CD4-positive, alpha-beta memory T cell (primary cell): ENCODE results near the gene ZMYND10. TPM values are rescaled to one million over a fixed set of nuclear protein-coding genes. Genes with fewer than 3 reads are reported as not detected.

Source experiments
- CTCF ChIA-PET: fragments of 350-600 bp; sonication (Branson Sonifier 250); formaldehyde crosslinking; loops from one replicate; lab custom pipeline; 2021; ENCODE audit warnings: inconsistent platforms; ENCODE audit not compliant: partially characterized antibody; lab: Charles Lee
- POLR2A ChIA-PET: fragments of 350-600 bp; sonication (Branson Sonifier 250); formaldehyde crosslinking; loops from one replicate; lab custom pipeline; 2021; ENCODE audit not compliant: partially characterized antibody; lab: Charles Lee
- DNase-seq, 5 donors: peaks; one replicate each; pipeline versions ENCODE4 v3.0.0 to v3.0.0-alpha.2; 2020 to 2022; ENCODE audit warnings: mixed read lengths in 1 of 5
- H3K27ac ChIP-seq: one replicate; pipeline ENCODE4 v1.7.0; 2013; ENCODE audit warnings: low read depth, low read length
- H3K27me3 ChIP-seq: 2 replicates; pipeline ENCODE4 v1.7.0; 2013; ENCODE audit warnings: mild to moderate bottlenecking, low read length, moderate library complexity; ENCODE audit not compliant: insufficient read depth
- H3K36me3 ChIP-seq: 2 replicates; pipeline ENCODE4 v1.7.0; 2013; ENCODE audit warnings: mild to moderate bottlenecking, low read length, moderate library complexity; ENCODE audit not compliant: insufficient read depth
- H3K4me1 ChIP-seq: 2 replicates; pipeline ENCODE4 v1.7.0; 2013; ENCODE audit warnings: mild to moderate bottlenecking, low read length, moderate library complexity; ENCODE audit not compliant: insufficient read depth
- H3K4me3 ChIP-seq, 2 donors: one replicate each; pipeline ENCODE4 v1.7.0; 2013; ENCODE audit warnings: low read length in 2 of 2, mild to moderate bottlenecking in 1 of 2
- H3K9me3 ChIP-seq, 2 donors: one replicate each; pipeline ENCODE4 v1.7.0; 2013; ENCODE audit warnings: low read length in 2 of 2, control low read depth in 1 of 2; ENCODE audit not compliant: control insufficient read depth in 1 of 2
- H3K27ac Mint-ChIP-seq, 7 donors: one replicate each; pipeline ENCODE4 v1.8.0; 2020 to 2021; ENCODE audit warnings: mixed read lengths in 7 of 7, mild to moderate bottlenecking in 6 of 7, inconsistent platforms in 3 of 7, moderate library complexity in 3 of 7
- H3K27me3 Mint-ChIP-seq, 2 donors: one replicate each; pipeline ENCODE4 v1.8.0; 2020 to 2021; ENCODE audit warnings: mixed read lengths in 2 of 2
- H3K36me3 Mint-ChIP-seq, 2 donors: one replicate each; pipeline ENCODE4 v1.8.0; 2020 to 2021; ENCODE audit warnings: mixed read lengths in 2 of 2, inconsistent platforms in 1 of 2, mild to moderate bottlenecking in 1 of 2
- H3K4me1 Mint-ChIP-seq, 4 donors: one replicate each; pipeline ENCODE4 v1.8.0; 2020 to 2021; ENCODE audit warnings: mixed read lengths in 4 of 4, mild to moderate bottlenecking in 1 of 4
- H3K4me3 Mint-ChIP-seq, 8 donors: one replicate each; pipeline ENCODE4 v1.8.0; 2020 to 2021; ENCODE audit warnings: mixed read lengths in 8 of 8, mild to moderate bottlenecking in 7 of 8, moderate library complexity in 6 of 8, inconsistent platforms in 3 of 8
- H3K9me3 Mint-ChIP-seq, 8 donors: one replicate each; pipeline ENCODE4 v1.8.0; 2020 to 2021; ENCODE audit warnings: mixed read lengths in 8 of 8, mild to moderate bottlenecking in 5 of 8, inconsistent platforms in 3 of 8, moderate library complexity in 1 of 8
- intact Hi-C: fragments of 100-400 bp; cut with micrococcal nuclease; formaldehyde crosslinking; loops from one replicate; pipeline ENCODE4 v1.15.1; 2023
- polyA plus RNA-seq, 2 donors: library from polyadenylated mRNA; unstranded; fragments of 300-500 nt; fragmentation: Illumina TruSeq; gene quantifications; one replicate each; pipeline ENCODE4 v1.2.3, GENCODE V29; 2021
- total RNA-seq, 2 experiments: library from RNA; stranded (reverse); gene quantifications; one replicate each; pipeline ENCODE4 v1.2.3, GENCODE V29; 2021

The ZMYND10 gene
- total and polyA plus RNA-seq, 4 experiments from 2014 or later = 3.7 to 4.2 TPM; not detected in 2

GRCh38 chr3:50350213-50350526, 4.6 kb upstream of the ZMYND10 start:
- no peaks in the 10 kb centered on the region for H3K27me3 ChIP-seq
- Mint-ChIP-seq H3K27ac (peak overlapping the region; percentile 96 to 99 (median 99)), H3K4me3 (peak overlapping the region; percentile 91 to 99 (median 96)), H3K36me3 (peaks cover 6 to 57% of the 10 kb centered on the region in 2 donors), H3K27me3 (no peaks in the 10 kb centered on the region), H3K4me1 (peaks cover 28 to 78% (median 52%) of the 10 kb centered on the region in 4 donors), H3K9me3 (no peaks in the 10 kb centered on the region)
- H3K4me3 ChIP-seq = peak overlapping the region; percentile 66 to 98
- no peaks in the 10 kb centered on the region for H3K9me3 ChIP-seq
- intact Hi-C loops = loop anchor here (1.0 to 5.0 kb wide), 5 partner anchors 13 to 262 kb away; partner anchors contain the start of genes CISH, HYAL3, IFRD2 and NAA80
- ChIA-PET POLR2A (interaction anchor here (0.7 to 23.7 kb wide), 20 partner anchors 11 to 1257 kb away, joined by 3 to 595 read pairs (median 4); partner anchors contain the start of genes C3orf18, DCAF1, HEMK1 and HYAL3), CTCF (interaction anchor here (0.8 to 4.5 kb wide), 10 partner anchors 12 to 1039 kb away, joined by 3 to 84 read pairs (median 4); partner anchors contain the start of genes RASSF1 and TUSC2)
- H3K36me3 ChIP-seq = peaks cover 29% of the 10 kb centered on the region
- peaks cover 60% of the 10 kb centered on the region for H3K4me1 ChIP-seq
- no peak for DNase-seq
- peak overlapping the region; percentile 94 for H3K27ac ChIP-seq

- Histone ChIP-seq H3K36me3 (peaks cover 15% of the 10 kb centered on the region), H3K9me3 (no peaks in the 10 kb centered on the region), H3K27ac (peak overlapping the region; percentile 39), H3K4me1 (peaks cover 65% of the 10 kb centered on the region), H3K4me3 (no peak overlapping the region), H3K27me3 (no peaks in the 10 kb centered on the region)
- CTCF ChIA-PET = interaction anchor here (0.6 to 4.5 kb wide), 17 partner anchors 9 to 1897 kb away, joined by 3 to 84 read pairs (median 3); partner anchors contain the start of genes CISH, HEMK1, HYAL3 and NAA80
- H3K27me3 Mint-ChIP-seq = no peaks in the 10 kb centered on the region
- peak overlapping the region in 4 of 8 donors; percentile 32 to 77 (median 40) for H3K4me3 Mint-ChIP-seq
- peak overlapping the region; percentile 64 to 96 (median 82) for H3K27ac Mint-ChIP-seq
- peaks cover 0 to 36% of the 10 kb centered on the region in 2 donors for H3K36me3 Mint-ChIP-seq
- H3K4me1 Mint-ChIP-seq = peaks cover 23 to 87% (median 54%) of the 10 kb centered on the region in 4 donors
- POLR2A ChIA-PET = interaction anchor here (0.6 to 23.7 kb wide), 10 partner anchors 12 to 271 kb away, joined by 3 to 595 read pairs (median 4); partner anchors contain the start of genes C3orf18, HEMK1, RASSF1 and TMEM115
- no peaks in the 10 kb centered on the region for H3K9me3 Mint-ChIP-seq
- DNase-seq = peak; percentile 78 to 81 (median 79)
- intact Hi-C loops = loop anchor here (1.0 kb wide), 2 partner anchors 89 to 195 kb away; no protein-coding TSS in a partner anchor
Observed at GRCh38 chr3:50347187-50347813, 1.8 kb upstream of the ZMYND10 start.

GRCh38 chr3:50345008-50345407, 524 bp downstream of the ZMYND10 start:
- Histone ChIP-seq H3K36me3 (peaks cover 15% of the 10 kb centered on the region), H3K4me3 (peak overlapping the region in 1 of 2 donors; percentile 27), H3K27me3 (no peaks in the 10 kb centered on the region), H3K9me3 (no peaks in the 10 kb centered on the region), H3K27ac (no peak overlapping the region), H3K4me1 (peaks cover 65% of the 10 kb centered on the region)
- H3K36me3 Mint-ChIP-seq = peaks cover 0 to 20% of the 10 kb centered on the region in 2 donors
- no peaks in the 10 kb centered on the region for H3K27me3 Mint-ChIP-seq
- CTCF ChIA-PET = interaction anchor here (1.0 to 4.1 kb wide), 5 partner anchors 8 to 201 kb away, joined by 3 to 46 read pairs (median 5); no protein-coding TSS in a partner anchor
- DNase-seq = no peak
- POLR2A ChIA-PET = interaction anchor here (1.3 to 23.7 kb wide), 3 partner anchors 7 to 46 kb away, joined by 4 to 595 read pairs (median 595); partner anchors contain the start of genes CYB561D2, HYAL3, NAA80 and NPRL2
- peaks cover 21 to 77% (median 46%) of the 10 kb centered on the region in 4 donors for H3K4me1 Mint-ChIP-seq
- intact Hi-C loops = no loop called here
- peak overlapping the region in 1 of 7 donors; percentile 63 for H3K27ac Mint-ChIP-seq
- H3K4me3 Mint-ChIP-seq = peak overlapping the region in 1 of 8 donors; percentile 70
- no peaks in the 10 kb centered on the region for H3K9me3 Mint-ChIP-seq

- peak overlapping the region in 1 of 8 donors; percentile 15 for H3K4me3 Mint-ChIP-seq
- no peak overlapping the region for H3K27ac ChIP-seq
- no peaks in the 10 kb centered on the region for H3K27me3 Mint-ChIP-seq
- no peak for DNase-seq
- H3K36me3 ChIP-seq = peaks cover 6% of the 10 kb centered on the region
- no peaks in the 10 kb centered on the region for H3K9me3 ChIP-seq
- no peak overlapping the region for H3K4me3 ChIP-seq
- peaks cover 0 to 15% of the 10 kb centered on the region in 2 donors for H3K36me3 Mint-ChIP-seq
- peaks cover 65% of the 10 kb centered on the region for H3K4me1 ChIP-seq
- intact Hi-C loops = no loop called here
- POLR2A ChIA-PET = interaction anchor here (1.5 to 23.7 kb wide), 4 partner anchors 8 to 226 kb away, joined by 3 to 595 read pairs (median 386); partner anchors contain the start of genes CYB561D2, HEMK1, HYAL3 and IFRD2
- peaks cover 0 to 2% (median 0%) of the 10 kb centered on the region in 8 donors for H3K9me3 Mint-ChIP-seq
- peak overlapping the region in 5 of 7 donors; percentile 13 to 93 (median 62) for H3K27ac Mint-ChIP-seq
- H3K4me1 Mint-ChIP-seq = peaks cover 24 to 77% (median 47%) of the 10 kb centered on the region in 4 donors
- no peaks in the 10 kb centered on the region for H3K27me3 ChIP-seq
- CTCF ChIA-PET = interaction anchor here (1.6 kb wide), 1 partner anchor 203 kb away, joined by 3 read pairs; no protein-coding TSS in a partner anchor
Observed at GRCh38 chr3:50342813-50343633, 2.5 kb downstream of the ZMYND10 start.

GRCh38 chr3:50341996-50342650, 3.4 kb downstream of the ZMYND10 start:
- Histone ChIP-seq H3K4me3 (no peak overlapping the region), H3K4me1 (peaks cover 60% of the 10 kb centered on the region), H3K36me3 (no peaks in the 10 kb centered on the region), H3K27ac (no peak overlapping the region), H3K27me3 (no peaks in the 10 kb centered on the region), H3K9me3 (no peaks in the 10 kb centered on the region)
- no peaks in the 10 kb centered on the region for H3K27me3 Mint-ChIP-seq
- peak overlapping the region in 5 of 8 donors; percentile 20 to 70 (median 33) for H3K4me3 Mint-ChIP-seq
- CTCF ChIA-PET = interaction anchor here (1.9 kb wide), 1 partner anchor 25 kb away, joined by 4 read pairs; no protein-coding TSS in a partner anchor
- peaks cover 21 to 77% (median 42%) of the 10 kb centered on the region in 4 donors for H3K4me1 Mint-ChIP-seq
- DNase-seq = no peak
- intact Hi-C loops = no loop called here
- peak overlapping the region; percentile 6 to 93 (median 81) for H3K27ac Mint-ChIP-seq
- H3K36me3 Mint-ChIP-seq = peaks cover 0 to 11% of the 10 kb centered on the region in 2 donors
- POLR2A ChIA-PET = interaction anchor here (1.5 to 23.7 kb wide), 6 partner anchors 7 to 227 kb away, joined by 3 to 595 read pairs (median 96); partner anchors contain the start of genes C3orf18, CYB561D2, HEMK1 and HYAL3
- H3K9me3 Mint-ChIP-seq = peaks cover 0 to 2% (median 0%) of the 10 kb centered on the region in 8 donors

GRCh38 chr3:50341537-50341936, 4.0 kb downstream of the ZMYND10 start:
- CTCF ChIA-PET = interaction anchor here (1.7 to 5.8 kb wide), 3 partner anchors 7 to 25 kb away, joined by 4 to 84 read pairs (median 7); partner anchors contain the start of genes CYB561D2 and NPRL2
- Histone ChIP-seq H3K36me3 (no peaks in the 10 kb centered on the region), H3K27ac (peak overlapping the region; percentile 96), H3K9me3 (no peaks in the 10 kb centered on the region), H3K27me3 (no peaks in the 10 kb centered on the region), H3K4me3 (no peak overlapping the region), H3K4me1 (peaks cover 58% of the 10 kb centered on the region)
- POLR2A ChIA-PET = interaction anchor here (1.1 to 23.7 kb wide), 10 partner anchors 6 to 1048 kb away, joined by 3 to 595 read pairs (median 11); partner anchors contain the start of genes C3orf18, CYB561D2, HEMK1 and HYAL2
- Mint-ChIP-seq H3K4me3 (peak overlapping the region; percentile 70 to 97 (median 81)), H3K4me1 (peaks cover 23 to 78% (median 41%) of the 10 kb centered on the region in 4 donors), H3K27me3 (no peaks in the 10 kb centered on the region), H3K36me3 (peaks cover 0 to 14% of the 10 kb centered on the region in 2 donors), H3K9me3 (peaks cover 0 to 2% (median 0%) of the 10 kb centered on the region in 8 donors), H3K27ac (peak overlapping the region; percentile 81 to 93 (median 87))
- no peak for DNase-seq
- intact Hi-C loops = no loop called here
